ENCODE data around the gene HSPA9. TPM values are rescaled to one million over a fixed set of nuclear protein-coding genes. Genes with fewer than 3 reads are reported as not detected.

HSPA9 gene
- total and polyA plus RNA-seq, 9 of the 15 experiments (the other 6 are each of a cell fraction or from before 2014, with no cell fraction given): 195 to 583 (median 514) TPM

GRCh38 chr5:138553437-138554095, 21.6 kb downstream of the HSPA9 start:
- no peaks in the 10 kb centered on the region for H3K27me3 ChIP-seq (ENCODE audit: control insufficient read depth in 2 of 2, insufficient read depth in 2 of 2, low read length in 2 of 2)
- WGBS (ENCODE audit: insufficient coverage, low coverage, missing lambda C conversion rate): 74% methylated on average over 4 of the region's 5 CpGs
- peaks cover 62% of the 10 kb centered on the region for H3K36me3 ChIP-seq (ENCODE audit: control insufficient read depth, insufficient read depth, low read length)
- peaks cover 17% of the 10 kb centered on the region; the same call in 2 of the 3 replicates for H3K79me2 ChIP-seq (ENCODE audit: control insufficient read depth, insufficient read depth, low read length)
- no TSS peak for BruUV-seq (replicated peaks)
- ChIA-PET CTCF (ENCODE audit: low intra/inter-chr PET ratio) (no interaction called here), POLR2A (interaction anchor here (0.6 to 7.8 kb wide), 7 partner anchors 10 to 88 kb away, joined by 3 to 73 read pairs (median 6); partner anchors contain the start of genes EGR1, ETF1 and HSPA9)
- ATAC-seq (peak; percentile 66), FAIRE-seq (peak; percentile 51), DNase-seq (ENCODE audit: extremely low read depth in 1 of 4, low spot score in 3 of 4) (no peak)
- in situ Hi-C loops (cut with MboI): no loop called here
- H3K9me3 ChIP-seq (replicated peaks; ENCODE audit: control insufficient read depth, insufficient read depth, low read depth, low read length): no peaks in the 10 kb centered on the region
- H3K4me3 ChIP-seq: no peak overlapping the region
- H3K4me1 ChIP-seq (replicated peaks in 1 of 2; ENCODE audit: control insufficient read depth in 2 of 2, insufficient read depth in 2 of 2, low read length in 2 of 2): no peaks in the 10 kb centered on the region
- peaks cover 16% of the 10 kb centered on the region; the same call in 1 of the 2 replicates for H4K20me1 ChIP-seq (replicated peaks; ENCODE audit: control insufficient read depth, insufficient read depth, low read length)
- H3K27ac ChIP-seq (ENCODE audit: extremely low read depth, low read depth, low read length): no peak overlapping the region
- intact Hi-C loops (cut with micrococcal nuclease): no loop called here
- H3K9me1 ChIP-seq (ENCODE audit: control insufficient read depth, insufficient read depth, low read length): no peaks in the 10 kb centered on the region
- H3K4me2 ChIP-seq (ENCODE audit: insufficient read depth, low read length): no peak overlapping the region
- H2AFZ ChIP-seq (ENCODE audit: low read depth, low read length): no peak overlapping the region
- no peak overlapping the region for H3K9ac ChIP-seq (ENCODE audit: insufficient read depth in 1 of 2, low read depth in 2 of 2, low read length in 2 of 2)
- TF ChIP-seq TAL1 (IDR thresholded peaks at IDR 0.05): no peak
- no peak for TF ChIP-seq ZFP36 (IDR thresholded peaks at IDR 0.05; ENCODE audit: low read depth, low read length, partially characterized antibody)
- TF ChIP-seq POLR2B (IDR thresholded peaks at IDR 0.05; ENCODE audit: low read depth, partially characterized antibody): peak; percentile 69
- peak; percentile 60 for TF ChIP-seq POLR2G (IDR thresholded peaks at IDR 0.05; ENCODE audit: low read depth, low read length)
- TF ChIP-seq ERF (CRISPR knock-in tag; IDR thresholded peaks at IDR 0.05): no peak
- TF ChIP-seq MECOM (CRISPR knock-in tag; IDR thresholded peaks at IDR 0.05): 0 out of 2 replicates have a peak, but pooled peaks have one; percentile 28
- no peak for TF ChIP-seq ZBTB11 (CRISPR knock-in tag; IDR thresholded peaks at IDR 0.05)
- TF ChIP-seq POLR2A (conservative IDR thresholded peaks at IDR 0.05): peak; percentile 67
- TF ChIP-seq RBFOX2 (IDR thresholded peaks at IDR 0.05; ENCODE audit: low read depth, low read length): 0 out of 2 replicates have a peak, but pooled peaks have one; percentile 17
- no peak for TF ChIP-seq NFXL1 (CRISPR knock-in tag; IDR thresholded peaks at IDR 0.05)
- peak; percentile 52; the same call in 1 of the 2 replicates for TF ChIP-seq KHSRP (IDR thresholded peaks at IDR 0.05)
- no peak for TF ChIP-seq POLR3G (IDR thresholded peaks at IDR 0.05; ENCODE audit: extremely low read depth, insufficient read length, insufficient replicate concordance)
- TF ChIP-seq IRF1 (CRISPR knock-in tag; IDR thresholded peaks at IDR 0.05; ENCODE audit: borderline replicate concordance): no peak
- TF ChIP-seq ZNF717 (CRISPR knock-in tag; IDR thresholded peaks at IDR 0.05): peak; percentile 49; the same call in 1 of the 2 replicates
- TF ChIP-seq POLR2H (tag; IDR thresholded peaks at IDR 0.05; ENCODE audit: low read depth): peak; percentile 75
- TF ChIP-seq DLX4 (CRISPR knock-in tag; IDR thresholded peaks at IDR 0.05): peak; percentile 13; the same call in 1 of the 2 replicates
- TF ChIP-seq TFAP4 (CRISPR knock-in tag; IDR thresholded peaks at IDR 0.05; ENCODE audit: borderline replicate concordance): no peak
- TF ChIP-seq PML (IDR thresholded peaks at IDR 0.05; ENCODE audit: low read length): peak; percentile 50

Data from K562 (cell line).